Mesothelial cell of epicardium (in vitro differentiated cells): ENCODE measurements around the gene ARL5A. TPM values are rescaled to one million over a fixed set of nuclear protein-coding genes. Genes with fewer than 3 reads are reported as not detected.
"Not testable (repeated sequence)": the region's sequence is repeated elsewhere in the genome, so short reads cannot be mapped to it uniquely, and the experiment has no call there.

Experiments
- DNase-seq, 2 experiments: peaks; one replicate each; pipeline ENCODE4 v3.0.0; 2021; ENCODE audit warnings: low spot score in 2 of 2; ENCODE audit not compliant: unreplicated experiment in 2 of 2
- H3K27ac Mint-ChIP-seq: 2 replicates; pipeline ENCODE4 v1.8.0; 2021; ENCODE audit warnings: mixed read lengths
- H3K27me3 Mint-ChIP-seq: 2 replicates; pipeline ENCODE4 v1.8.0; 2021; ENCODE audit warnings: low read depth, mixed read lengths
- H3K36me3 Mint-ChIP-seq: 2 replicates; pipeline ENCODE4 v1.8.0; 2021; ENCODE audit warnings: mixed read lengths
- H3K4me1 Mint-ChIP-seq: 2 replicates; pipeline ENCODE4 v1.8.0; 2021; ENCODE audit warnings: mixed read lengths
- H3K4me3 Mint-ChIP-seq: 2 replicates; pipeline ENCODE4 v1.8.0; 2021; ENCODE audit warnings: mild to moderate bottlenecking, moderate library complexity, mixed read lengths
- H3K9me3 Mint-ChIP-seq: 2 replicates; pipeline ENCODE4 v1.8.0; 2021; ENCODE audit warnings: mixed read lengths
- CTCF ChIP-seq: fragments of 200-600 bp; sonication (generic); IDR thresholded peaks from one replicate; pipeline ENCODE4 v1.5.0; 2021; ENCODE audit warnings: antibody characterized with exemption; ENCODE audit not compliant: unreplicated experiment
- total RNA-seq: library from RNA; stranded (reverse); gene quantifications from 3 replicates; pipeline ENCODE4 v1.2.1, GENCODE V29; 2021

Gene ARL5A
- total RNA-seq, result 52.9 to 62.2 TPM (median 58.7 TPM) in 3 replicates

GRCh38 chr2:151828143-151828889 is at the start of gene ARL5A:
ARL5A (minus strand) TSS chr2:151828421; CDS start chr2:151828176, 245 bp downstream.
- peak within 1 kb of the TSS; percentile 93 for H3K4me3 Mint-ChIP-seq
- no peak for TF ChIP-seq CTCF
- H3K27ac Mint-ChIP-seq, result peak within 1 kb of the TSS; percentile 90
- no peaks in the 10 kb centered on the region for H3K36me3 Mint-ChIP-seq
- no peaks in the 10 kb centered on the region for H3K27me3 Mint-ChIP-seq
- H3K4me1 Mint-ChIP-seq, result peaks cover 31% of the 10 kb centered on the region
- H3K9me3 Mint-ChIP-seq, result no peaks in the 10 kb centered on the region
- peak; percentile 92 to 97 for DNase-seq

- not testable (repeated sequence) for H3K9me3 Mint-ChIP-seq, H3K4me3 Mint-ChIP-seq, H3K27me3 Mint-ChIP-seq, DNase-seq, H3K27ac Mint-ChIP-seq, H3K4me1 Mint-ChIP-seq, H3K36me3 Mint-ChIP-seq
These were observed 47.4 kb upstream of the ARL5A start for GRCh38 chr2:151875631-151876030.

- TF ChIP-seq CTCF, result no peak
- Mint-ChIP-seq H3K36me3 (no peaks in the 10 kb centered on the region), H3K27me3 (peaks cover 14% of the 10 kb centered on the region), H3K4me3 (no peak overlapping the region), H3K9me3 (peaks cover 5% of the 10 kb centered on the region), H3K4me1 (peaks cover 4% of the 10 kb centered on the region), H3K27ac (no peak overlapping the region)
- no peak for DNase-seq
These were observed 44.2 kb upstream of the ARL5A start for GRCh38 chr2:151872463-151872862.

- H3K27me3 Mint-ChIP-seq, result peaks cover 14% of the 10 kb centered on the region
- H3K4me3 Mint-ChIP-seq, result no peak overlapping the region
- no peaks in the 10 kb centered on the region for H3K36me3 Mint-ChIP-seq
- DNase-seq, result no peak
- H3K9me3 Mint-ChIP-seq, result no peaks in the 10 kb centered on the region
- no peak overlapping the region for H3K27ac Mint-ChIP-seq
- no peak for TF ChIP-seq CTCF
- no peaks in the 10 kb centered on the region for H3K4me1 Mint-ChIP-seq
These were observed 41.1 kb upstream of the ARL5A start for GRCh38 chr2:151869291-151869690.

- no peaks in the 10 kb centered on the region for H3K9me3 Mint-ChIP-seq
- H3K27me3 Mint-ChIP-seq, result no peaks in the 10 kb centered on the region
- no peaks in the 10 kb centered on the region for H3K36me3 Mint-ChIP-seq
- peaks cover 15% of the 10 kb centered on the region for H3K4me1 Mint-ChIP-seq
- no peak overlapping the region for H3K27ac Mint-ChIP-seq
- no peak for TF ChIP-seq CTCF
- no peak overlapping the region for H3K4me3 Mint-ChIP-seq
- no peak for DNase-seq
These were observed 34.5 kb upstream of the ARL5A start for GRCh38 chr2:151862700-151863099.

- no peaks in the 10 kb centered on the region for H3K36me3 Mint-ChIP-seq
- TF ChIP-seq CTCF, result no peak
- H3K27me3 Mint-ChIP-seq, result no peaks in the 10 kb centered on the region
- DNase-seq, result no peak
- H3K27ac Mint-ChIP-seq, result peak overlapping the region; percentile 82
- H3K9me3 Mint-ChIP-seq, result no peaks in the 10 kb centered on the region
- no peak overlapping the region for H3K4me3 Mint-ChIP-seq
- peaks cover 15% of the 10 kb centered on the region for H3K4me1 Mint-ChIP-seq
These were observed 33.0 kb upstream of the ARL5A start for GRCh38 chr2:151861174-151861573.
